ENCODE measurements around the gene ADPRH.

Gene ADPRH

GRCh38 chr3:119575507-119575906 is 3.8 kb upstream of the ADPRH start:
- TF ChIP-seq EZH2phosphoT487 (IDR thresholded peaks at IDR 0.05; ENCODE audit: borderline replicate concordance), result no peak
- TF ChIP-seq, protein P1, sequence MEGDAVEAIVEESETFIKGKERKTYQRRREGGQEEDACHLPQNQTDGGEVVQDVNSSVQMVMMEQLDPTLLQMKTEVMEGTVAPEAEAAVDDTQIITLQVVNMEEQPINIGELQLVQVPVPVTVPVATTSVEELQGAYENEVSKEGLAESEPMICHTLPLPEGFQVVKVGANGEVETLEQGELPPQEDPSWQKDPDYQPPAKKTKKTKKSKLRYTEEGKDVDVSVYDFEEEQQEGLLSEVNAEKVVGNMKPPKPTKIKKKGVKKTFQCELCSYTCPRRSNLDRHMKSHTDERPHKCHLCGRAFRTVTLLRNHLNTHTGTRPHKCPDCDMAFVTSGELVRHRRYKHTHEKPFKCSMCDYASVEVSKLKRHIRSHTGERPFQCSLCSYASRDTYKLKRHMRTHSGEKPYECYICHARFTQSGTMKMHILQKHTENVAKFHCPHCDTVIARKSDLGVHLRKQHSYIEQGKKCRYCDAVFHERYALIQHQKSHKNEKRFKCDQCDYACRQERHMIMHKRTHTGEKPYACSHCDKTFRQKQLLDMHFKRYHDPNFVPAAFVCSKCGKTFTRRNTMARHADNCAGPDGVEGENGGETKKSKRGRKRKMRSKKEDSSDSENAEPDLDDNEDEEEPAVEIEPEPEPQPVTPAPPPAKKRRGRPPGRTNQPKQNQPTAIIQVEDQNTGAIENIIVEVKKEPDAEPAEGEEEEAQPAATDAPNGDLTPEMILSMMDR (conservative IDR thresholded peaks at IDR 0.05; ENCODE audit: low read length), result no peak

GRCh38 chr3:119580067-119580760 is 922 bp downstream of the ADPRH start:
- TF ChIP-seq, protein P1 (conservative IDR thresholded peaks at IDR 0.05; ENCODE audit: low read length), result no peak
- TF ChIP-seq EZH2phosphoT487 (IDR thresholded peaks at IDR 0.05; ENCODE audit: borderline replicate concordance), result no peak
- H3K4me2 ChIP-seq (ENCODE audit: low read depth, low read length, poor library complexity, severe bottlenecking), result peak overlapping the region; percentile 7
- peaks cover 6% of the 10 kb centered on the region for H3K27me3 ChIP-seq (ENCODE audit: insufficient read depth, low read length, poor library complexity, severe bottlenecking)
- H3K4me3 ChIP-seq (ENCODE audit: low read length, poor library complexity, severe bottlenecking), result peak overlapping the region; percentile 38
- H3K36me3 ChIP-seq (ENCODE audit: insufficient read depth, low read length), result no peaks in the 10 kb centered on the region
- H3K4me1 ChIP-seq (ENCODE audit: insufficient read depth, low read length, poor library complexity, severe bottlenecking), result no peaks in the 10 kb centered on the region
- no peak overlapping the region for H3K9ac ChIP-seq (ENCODE audit: low read depth, low read length, poor library complexity, severe bottlenecking)
- peak overlapping the region; percentile 59 for H2AFZ ChIP-seq (ENCODE audit: low read length)
- H3K9me2 ChIP-seq (replicated peaks; ENCODE audit: low read depth, low read length), result no peaks in the 10 kb centered on the region
- no peaks in the 10 kb centered on the region for H4K20me1 ChIP-seq (ENCODE audit: insufficient read depth, low read length, poor library complexity, severe bottlenecking)
- no peaks in the 10 kb centered on the region for H3K9me3 ChIP-seq (ENCODE audit: insufficient read depth, low read depth, low read length)
- H3F3A ChIP-seq (ENCODE audit: low read depth), result no peaks in the 10 kb centered on the region
- no peaks in the 10 kb centered on the region for H3K79me2 ChIP-seq (ENCODE audit: insufficient read depth, low read length)

More at GRCh38 chr3:119575507-119575906, 3.8 kb upstream of the ADPRH start:
- no peaks in the 10 kb centered on the region for H3K4me1 ChIP-seq (ENCODE audit: insufficient read depth, low read length, poor library complexity, severe bottlenecking)
- H4K20me1 ChIP-seq (ENCODE audit: insufficient read depth, low read length, poor library complexity, severe bottlenecking), result no peaks in the 10 kb centered on the region
- H3K4me3 ChIP-seq (ENCODE audit: low read length, poor library complexity, severe bottlenecking), result no peak overlapping the region
- H3F3A ChIP-seq (ENCODE audit: low read depth), result no peaks in the 10 kb centered on the region
- H3K27me3 ChIP-seq (ENCODE audit: insufficient read depth, low read length, poor library complexity, severe bottlenecking), result peaks cover 6% of the 10 kb centered on the region
- no peak overlapping the region for H3K4me2 ChIP-seq (ENCODE audit: low read depth, low read length, poor library complexity, severe bottlenecking)
- no peak overlapping the region for H3K9ac ChIP-seq (ENCODE audit: low read depth, low read length, poor library complexity, severe bottlenecking)
- H3K36me3 ChIP-seq (ENCODE audit: insufficient read depth, low read length), result no peaks in the 10 kb centered on the region
- no peak overlapping the region for H2AFZ ChIP-seq (ENCODE audit: low read length)
- no peaks in the 10 kb centered on the region for H3K9me2 ChIP-seq (replicated peaks; ENCODE audit: low read depth, low read length)
- H3K9me3 ChIP-seq (ENCODE audit: insufficient read depth, low read depth, low read length), result no peaks in the 10 kb centered on the region
- H3K79me2 ChIP-seq (ENCODE audit: insufficient read depth, low read length), result no peaks in the 10 kb centered on the region

- Histone ChIP-seq H3K9me2 (replicated peaks; ENCODE audit: low read depth, low read length) (no peaks in the 10 kb centered on the region), H3K4me2 (ENCODE audit: low read depth, low read length, poor library complexity, severe bottlenecking) (no peak overlapping the region), H3K27me3 (ENCODE audit: insufficient read depth, low read length, poor library complexity, severe bottlenecking) (peaks cover 6% of the 10 kb centered on the region), H3K9me3 (ENCODE audit: insufficient read depth, low read depth, low read length) (no peaks in the 10 kb centered on the region), H3K9ac (ENCODE audit: low read depth, low read length, poor library complexity, severe bottlenecking) (no peak overlapping the region), H4K20me1 (ENCODE audit: insufficient read depth, low read length, poor library complexity, severe bottlenecking) (no peaks in the 10 kb centered on the region), H3K4me1 (ENCODE audit: insufficient read depth, low read length, poor library complexity, severe bottlenecking) (no peaks in the 10 kb centered on the region), H3K4me3 (ENCODE audit: low read length, poor library complexity, severe bottlenecking) (no peak overlapping the region), H2AFZ (ENCODE audit: low read length) (no peak overlapping the region), H3F3A (ENCODE audit: low read depth) (no peaks in the 10 kb centered on the region), H3K79me2 (ENCODE audit: insufficient read depth, low read length) (no peaks in the 10 kb centered on the region), H3K36me3 (ENCODE audit: insufficient read depth, low read length) (no peaks in the 10 kb centered on the region)
- TF ChIP-seq, protein P1 (conservative IDR thresholded peaks at IDR 0.05; ENCODE audit: low read length), result no peak
- TF ChIP-seq EZH2phosphoT487 (IDR thresholded peaks at IDR 0.05; ENCODE audit: borderline replicate concordance), result no peak
Observed at GRCh38 chr3:119582178-119582577, 2.9 kb downstream of the ADPRH start.

Data from Loucy (cell line).